ENCODE measurements around the gene MYCBPAP. TPM values are rescaled to one million over a fixed set of nuclear protein-coding genes. Genes with fewer than 3 reads are reported as not detected.

The MYCBPAP gene
- total RNA-seq, 1 donor from 2014 or later = not detected

- DNase-seq (ENCODE audit: low spot score) = no peak
These were observed 57.4 kb downstream of the MYCBPAP start for GRCh38 chr17:50565402-50566350.

GRCh38 chr17:50566886-50567285 is 58.6 kb downstream of the MYCBPAP start:
- ATAC-seq = no peak
- no peak for DNase-seq (ENCODE audit: low spot score)

More at GRCh38 chr17:50565402-50566350, 57.4 kb downstream of the MYCBPAP start:
- ATAC-seq = no peak

GRCh38 chr17:50568659-50569058 is 60.4 kb downstream of the MYCBPAP start:
- ATAC-seq = no peak
- no peak for DNase-seq (ENCODE audit: low spot score)

DNA sequence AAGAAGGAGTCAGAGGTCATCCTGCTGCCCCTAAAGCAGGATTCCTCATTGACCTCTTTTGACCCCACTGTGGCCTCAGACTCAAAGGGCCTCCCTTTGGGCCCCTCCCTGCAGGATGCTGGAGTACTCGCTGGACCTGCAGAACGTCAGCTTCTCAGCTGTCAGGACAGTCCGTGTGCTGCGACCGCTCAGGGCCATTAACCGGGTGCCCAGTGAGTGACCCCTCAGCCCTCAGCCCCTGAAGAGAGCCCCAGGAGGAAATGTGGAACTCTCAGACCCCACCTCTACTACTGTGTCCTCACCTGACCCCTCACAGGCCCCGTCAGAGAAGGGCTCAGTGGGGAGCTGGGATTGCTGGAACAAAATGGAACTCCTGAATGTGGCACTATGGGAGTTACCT is 61.4 kb downstream of the MYCBPAP start:
- ATAC-seq = no peak
- no peak for DNase-seq (ENCODE audit: low spot score)

- ATAC-seq (no peak), DNase-seq (ENCODE audit: low spot score) (no peak)
These were observed 61.8 kb downstream of the MYCBPAP start for GRCh38 chr17:50570032-50570431.

DNA sequence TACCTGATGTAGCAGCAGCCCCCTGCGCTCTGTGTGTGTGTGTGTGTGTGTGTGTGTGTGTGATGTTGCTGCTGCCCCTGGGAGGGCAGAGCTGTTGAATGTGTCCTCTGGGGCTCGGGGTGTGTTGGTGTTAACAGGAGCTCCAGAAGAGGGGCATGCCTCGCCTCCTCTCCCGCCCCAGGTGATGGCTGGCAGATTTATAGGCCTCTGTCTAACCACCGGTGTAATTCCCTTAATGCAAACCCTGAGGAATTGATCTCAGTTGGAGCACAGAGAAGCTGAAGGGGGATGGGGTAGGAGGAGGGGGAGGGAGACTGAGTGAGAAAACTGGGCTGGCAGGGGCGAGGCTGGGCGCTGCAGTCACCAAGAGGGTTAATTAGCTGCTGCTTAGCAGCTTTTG is 62.3 kb downstream of the MYCBPAP start:
- DNase-seq (ENCODE audit: low spot score) (no peak), ATAC-seq (no peak)

GRCh38 chr17:50571681-50572080 is 63.4 kb downstream of the MYCBPAP start:
- DNase-seq (ENCODE audit: low spot score) = no peak
- no peak for ATAC-seq

DNA sequence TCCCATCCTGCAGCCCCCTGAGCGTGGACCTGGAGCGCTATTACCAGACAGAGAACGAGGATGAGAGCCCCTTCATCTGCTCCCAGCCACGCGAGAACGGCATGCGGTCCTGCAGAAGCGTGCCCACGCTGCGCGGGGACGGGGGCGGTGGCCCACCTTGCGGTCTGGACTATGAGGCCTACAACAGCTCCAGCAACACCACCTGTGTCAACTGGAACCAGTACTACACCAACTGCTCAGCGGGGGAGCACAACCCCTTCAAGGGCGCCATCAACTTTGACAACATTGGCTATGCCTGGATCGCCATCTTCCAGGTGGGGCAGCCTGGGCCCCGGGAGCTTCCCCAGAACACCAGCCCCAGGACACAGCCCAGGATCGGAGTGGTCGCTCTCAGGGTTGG is 64.3 kb downstream of the MYCBPAP start:
- ATAC-seq (no peak), DNase-seq (ENCODE audit: low spot score) (no peak)

- DNase-seq (ENCODE audit: low spot score) (no peak), ATAC-seq (no peak)
These were observed 65.8 kb downstream of the MYCBPAP start for GRCh38 chr17:50573866-50574611.

DNA sequence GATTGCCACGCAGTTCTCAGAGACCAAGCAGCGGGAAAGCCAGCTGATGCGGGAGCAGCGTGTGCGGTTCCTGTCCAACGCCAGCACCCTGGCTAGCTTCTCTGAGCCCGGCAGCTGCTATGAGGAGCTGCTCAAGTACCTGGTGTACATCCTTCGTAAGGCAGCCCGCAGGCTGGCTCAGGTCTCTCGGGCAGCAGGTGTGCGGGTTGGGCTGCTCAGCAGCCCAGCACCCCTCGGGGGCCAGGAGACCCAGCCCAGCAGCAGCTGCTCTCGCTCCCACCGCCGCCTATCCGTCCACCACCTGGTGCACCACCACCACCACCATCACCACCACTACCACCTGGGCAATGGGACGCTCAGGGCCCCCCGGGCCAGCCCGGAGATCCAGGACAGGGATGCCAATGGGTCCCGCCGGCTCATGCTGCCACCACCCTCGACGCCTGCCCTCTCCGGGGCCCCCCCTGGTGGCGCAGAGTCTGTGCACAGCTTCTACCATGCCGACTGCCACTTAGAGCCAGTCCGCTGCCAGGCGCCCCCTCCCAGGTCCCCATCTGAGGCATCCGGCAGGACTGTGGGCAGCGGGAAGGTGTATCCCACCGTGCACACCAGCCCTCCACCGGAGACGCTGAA is 67.5 kb downstream of the MYCBPAP start:
- ATAC-seq = no peak

DNA sequence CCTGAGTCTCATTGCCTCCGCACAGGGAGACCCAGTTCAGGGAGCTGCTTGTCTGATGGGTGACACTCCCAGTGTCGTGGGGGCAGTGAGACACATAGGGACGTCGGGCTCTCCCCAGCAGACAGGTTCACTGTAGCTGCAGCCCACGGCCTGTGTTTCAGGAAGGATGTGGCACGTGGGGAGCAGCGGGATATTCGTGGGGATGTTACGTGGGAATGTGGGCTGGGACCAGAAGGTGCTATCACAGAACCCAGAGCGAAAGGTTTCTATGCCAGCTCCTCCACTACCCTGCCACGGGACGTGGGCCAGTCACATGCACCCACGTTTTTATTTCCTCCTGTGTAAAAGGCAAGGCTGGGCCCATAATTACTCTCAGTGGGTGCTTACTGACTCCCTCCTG is 68.6 kb downstream of the MYCBPAP start:
- ATAC-seq (no peak), DNase-seq (ENCODE audit: low spot score) (no peak)

More for the DNA sequence above, 67.5 kb downstream of the MYCBPAP start:
- DNase-seq (ENCODE audit: low spot score) = no peak

DNA sequence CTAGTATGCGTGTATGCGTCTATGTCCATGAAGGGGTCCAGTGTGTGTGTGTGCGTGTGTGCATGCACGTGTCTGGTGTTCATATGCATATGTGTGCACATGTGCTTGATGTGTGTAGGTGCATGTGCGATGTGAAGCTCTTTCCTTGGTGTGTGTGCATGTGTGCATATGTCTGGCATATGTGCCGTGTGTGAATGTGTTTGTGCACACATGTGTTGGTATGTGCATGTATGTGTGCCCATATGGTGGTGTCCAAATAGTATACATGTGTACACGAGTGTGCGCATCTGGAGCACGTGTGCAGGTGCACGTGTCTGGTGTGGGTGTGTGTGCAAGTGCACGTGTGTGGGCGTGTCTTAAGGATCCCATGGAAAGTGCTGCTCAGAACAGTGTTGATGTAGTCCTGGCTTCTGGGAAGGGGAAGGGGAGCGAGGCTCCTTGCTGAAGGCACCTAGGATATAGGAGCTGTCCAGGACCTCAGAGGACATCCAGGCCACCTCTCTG is 69.3 kb downstream of the MYCBPAP start:
- ATAC-seq = no peak

GRCh38 chr17:50578173-50578572 is 69.9 kb downstream of the MYCBPAP start:
- ATAC-seq (no peak), DNase-seq (ENCODE audit: low spot score) (no peak)

More for the DNA sequence above, 69.3 kb downstream of the MYCBPAP start:
- no peak for DNase-seq (ENCODE audit: low spot score)

DNA sequence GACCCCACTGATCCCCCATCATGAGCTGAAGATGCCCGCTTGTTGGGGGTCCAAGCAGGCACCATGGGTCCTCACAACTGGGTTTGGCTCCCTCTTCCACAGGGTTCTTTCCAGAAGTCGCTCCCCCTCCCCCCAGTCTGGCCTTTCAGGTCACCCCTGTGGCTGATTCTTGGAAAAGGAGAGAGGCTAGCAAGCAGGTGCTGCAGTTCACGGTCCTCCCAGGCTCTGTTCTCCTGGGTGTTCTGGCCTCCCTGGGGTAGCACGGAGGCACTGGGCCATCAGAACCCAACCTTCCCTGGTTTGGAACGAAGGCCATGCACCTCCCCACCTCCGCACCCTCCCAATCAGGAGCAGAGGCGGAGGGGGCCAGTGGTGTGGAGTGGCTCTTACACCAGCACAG is 71.2 kb downstream of the MYCBPAP start:
- DNase-seq (ENCODE audit: low spot score) (no peak), ATAC-seq (no peak)

DNA sequence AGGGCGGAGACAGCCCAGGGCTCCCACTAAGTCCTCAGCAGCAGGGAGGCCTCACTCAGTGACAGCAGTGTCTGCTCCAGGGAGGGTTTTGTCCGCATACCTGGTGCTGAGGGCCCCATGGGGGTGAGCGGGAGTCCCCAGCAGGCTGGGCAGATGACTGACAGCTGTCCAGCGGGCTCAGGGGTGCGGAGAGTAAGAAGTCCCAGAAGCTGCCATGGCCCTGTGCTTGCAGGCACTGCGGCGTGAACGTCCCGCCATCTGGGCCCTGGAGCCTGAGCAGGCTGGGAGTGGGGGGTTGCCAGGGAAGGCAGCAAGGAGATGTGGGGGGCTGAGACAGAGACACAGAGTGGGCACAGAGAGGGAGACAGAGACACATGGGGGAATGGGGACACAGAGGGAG is 72.4 kb downstream of the MYCBPAP start:
- no peak for ATAC-seq
- DNase-seq (ENCODE audit: low spot score) = no peak

Other genes with a start within 250 kb of the MYCBPAP start
- gene TMEM92, start 234.0 kb upstream of the MYCBPAP start, total RNA-seq = 3.0 TPM
- 10.4 TPM for gene XYLT2, start 162.3 kb upstream of the MYCBPAP start, total RNA-seq
- 38.9 TPM for gene MRPL27, start 135.3 kb upstream of the MYCBPAP start, total RNA-seq
- 0.13 TPM for gene EME1, start 135.2 kb upstream of the MYCBPAP start, total RNA-seq
- gene LRRC59, start 110.9 kb upstream of the MYCBPAP start, total RNA-seq = 47.3 TPM
- 56.1 TPM for gene ACSF2, start 82.2 kb upstream of the MYCBPAP start, total RNA-seq
- gene CHAD, start 39.6 kb upstream of the MYCBPAP start, total RNA-seq = 12.4 TPM
- 27.4 TPM for gene RSAD1, start 29.6 kb upstream of the MYCBPAP start, total RNA-seq
- gene EPN3, start 24.3 kb downstream of the MYCBPAP start, total RNA-seq = 0.35 TPM
- 40.6 TPM for gene SPATA20, start 38.7 kb downstream of the MYCBPAP start, total RNA-seq
- 0.10 TPM for gene CACNA1G, start 52.3 kb downstream of the MYCBPAP start, total RNA-seq
- gene ABCC3, start 126.4 kb downstream of the MYCBPAP start, total RNA-seq = 326 TPM
- 15.6 TPM for gene ANKRD40, start 199.5 kb downstream of the MYCBPAP start, total RNA-seq
- gene LUC7L3, start 211.2 kb downstream of the MYCBPAP start, total RNA-seq = 43.6 TPM